ENCODE measurements around the gene BFAR. TPM values are rescaled to one million over a fixed set of nuclear protein-coding genes. Genes with fewer than 3 reads are reported as not detected.

BFAR gene
- total and polyA plus RNA-seq, 4 donors: 48.4 to 74.2 (median 67.6) TPM

DNA sequence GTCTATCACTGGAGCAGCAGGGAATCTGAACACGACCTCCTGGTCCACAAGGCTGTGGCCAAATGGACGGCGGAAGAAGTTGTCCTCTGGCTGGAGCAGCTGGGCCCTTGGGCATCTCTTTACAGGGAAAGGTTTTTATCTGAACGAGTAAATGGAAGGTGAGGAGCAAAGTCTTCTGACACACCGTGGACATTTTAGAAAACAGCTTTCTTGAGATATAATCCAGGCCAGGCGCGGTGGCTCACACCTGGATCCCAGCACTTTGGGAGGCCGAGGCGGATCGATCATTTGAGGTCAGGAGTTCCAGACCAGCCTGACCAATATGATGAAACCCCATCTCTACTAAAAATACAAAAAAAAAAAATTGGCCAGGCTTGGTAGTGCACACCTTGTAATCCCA lies 17.1 kb downstream of the BFAR start:
- Histone ChIP-seq H3K36me3 (ENCODE audit: control insufficient read depth in 4 of 4, insufficient read depth in 4 of 4, low read length in 4 of 4) (peaks cover 26 to 40% (median 33%) of the 10 kb centered on the region in 4 donors), H3K9me3 (ENCODE audit: control insufficient read depth in 4 of 4, insufficient read depth in 3 of 4, low read length in 3 of 4) (no peaks in the 10 kb centered on the region), H3K27me3 (ENCODE audit: control insufficient read depth in 3 of 3, insufficient read depth in 3 of 3, low read length in 2 of 3) (no peaks in the 10 kb centered on the region), H3K4me3 (no peak overlapping the region), H3K27ac (ENCODE audit: low read depth in 1 of 2, low read length in 1 of 2) (no peak overlapping the region), H3K4me1 (ENCODE audit: control insufficient read depth in 5 of 5, insufficient read depth in 5 of 5, low read length in 5 of 5) (no peaks in the 10 kb centered on the region), H3K9ac (ENCODE audit: insufficient read depth in 1 of 2, low read length in 2 of 2) (no peak overlapping the region)
- 95 to 96% methylated on average over 10 of the region's 10 CpGs for whole genome bisulfite sequencing, 2 donors
- no peak for ATAC-seq (ENCODE audit: insufficient read depth, low FRiP score)
- TF ChIP-seq, protein P1, sequence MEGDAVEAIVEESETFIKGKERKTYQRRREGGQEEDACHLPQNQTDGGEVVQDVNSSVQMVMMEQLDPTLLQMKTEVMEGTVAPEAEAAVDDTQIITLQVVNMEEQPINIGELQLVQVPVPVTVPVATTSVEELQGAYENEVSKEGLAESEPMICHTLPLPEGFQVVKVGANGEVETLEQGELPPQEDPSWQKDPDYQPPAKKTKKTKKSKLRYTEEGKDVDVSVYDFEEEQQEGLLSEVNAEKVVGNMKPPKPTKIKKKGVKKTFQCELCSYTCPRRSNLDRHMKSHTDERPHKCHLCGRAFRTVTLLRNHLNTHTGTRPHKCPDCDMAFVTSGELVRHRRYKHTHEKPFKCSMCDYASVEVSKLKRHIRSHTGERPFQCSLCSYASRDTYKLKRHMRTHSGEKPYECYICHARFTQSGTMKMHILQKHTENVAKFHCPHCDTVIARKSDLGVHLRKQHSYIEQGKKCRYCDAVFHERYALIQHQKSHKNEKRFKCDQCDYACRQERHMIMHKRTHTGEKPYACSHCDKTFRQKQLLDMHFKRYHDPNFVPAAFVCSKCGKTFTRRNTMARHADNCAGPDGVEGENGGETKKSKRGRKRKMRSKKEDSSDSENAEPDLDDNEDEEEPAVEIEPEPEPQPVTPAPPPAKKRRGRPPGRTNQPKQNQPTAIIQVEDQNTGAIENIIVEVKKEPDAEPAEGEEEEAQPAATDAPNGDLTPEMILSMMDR (IDR thresholded peaks at IDR 0.05; ENCODE audit: control extremely low read depth, extremely low read depth): no peak
- DNase-seq: no peak

DNA sequence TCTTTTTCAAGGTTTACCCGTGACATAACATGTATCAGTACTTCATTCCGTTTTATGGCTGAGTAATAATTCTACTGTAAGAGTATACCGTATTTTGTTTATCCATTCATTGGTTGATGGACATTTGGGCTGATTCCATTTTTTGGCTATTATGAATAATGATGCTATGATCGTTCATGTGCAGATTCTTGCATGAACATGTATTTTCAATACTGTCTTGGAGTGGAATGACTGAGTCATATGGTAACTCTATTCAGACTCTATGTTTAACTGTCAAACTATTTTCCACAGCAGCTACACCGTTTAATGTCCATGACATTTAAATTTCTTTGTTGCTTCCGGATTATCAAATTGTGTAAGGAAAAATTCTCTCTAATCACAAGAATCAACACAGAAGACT lies 17.9 kb downstream of the BFAR start:
- WGBS, 2 donors: 80 to 91% methylated on average over 6 of the region's 6 CpGs
- peaks cover 27 to 37% (median 31%) of the 10 kb centered on the region in 4 donors for H3K36me3 ChIP-seq (ENCODE audit: control insufficient read depth in 4 of 4, insufficient read depth in 4 of 4, low read length in 4 of 4)

DNA sequence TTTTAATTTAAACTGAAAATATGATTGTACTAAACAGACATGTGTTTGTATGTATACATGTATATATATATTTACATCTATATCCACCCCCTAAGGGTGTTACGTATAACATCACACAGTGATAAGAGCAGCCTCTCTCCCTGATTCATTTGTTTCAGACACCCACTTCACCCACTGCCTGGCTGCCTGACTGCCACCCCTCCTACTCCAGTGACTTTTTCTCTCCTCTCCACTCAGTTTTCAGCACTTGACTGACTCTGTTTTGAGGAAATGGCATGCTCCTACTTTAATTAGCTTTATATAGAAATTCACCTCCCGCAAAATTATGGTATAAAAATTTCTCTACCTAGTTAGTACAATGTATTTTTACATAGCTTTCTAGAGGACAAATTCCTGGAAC lies 20.0 kb downstream of the BFAR start:
- Histone ChIP-seq H3K27ac (ENCODE audit: low read depth in 1 of 2, low read length in 1 of 2) (no peak overlapping the region), H3K27me3 (ENCODE audit: control insufficient read depth in 3 of 3, insufficient read depth in 3 of 3, low read length in 2 of 3) (no peaks in the 10 kb centered on the region), H3K4me1 (ENCODE audit: control insufficient read depth in 5 of 5, insufficient read depth in 5 of 5, low read length in 5 of 5) (peaks cover 0 to 6% (median 0%) of the 10 kb centered on the region in 5 donors), H3K9ac (ENCODE audit: insufficient read depth in 1 of 2, low read length in 2 of 2) (no peak overlapping the region), H3K9me3 (ENCODE audit: control insufficient read depth in 4 of 4, insufficient read depth in 3 of 4, low read length in 3 of 4) (no peaks in the 10 kb centered on the region), H3K4me3 (no peak overlapping the region), H3K36me3 (ENCODE audit: control insufficient read depth in 4 of 4, insufficient read depth in 4 of 4, low read length in 4 of 4) (peaks cover 31 to 38% (median 34%) of the 10 kb centered on the region in 4 donors)
- ATAC-seq (ENCODE audit: insufficient read depth, low FRiP score): no peak
- no peak for DNase-seq
- WGBS, 2 donors: 98% methylated on average over 2 of the region's 2 CpGs
- TF ChIP-seq, protein P1 (IDR thresholded peaks at IDR 0.05; ENCODE audit: control extremely low read depth, extremely low read depth): no peak

More for the DNA sequence above, 17.9 kb downstream of the BFAR start:
- no peaks in the 10 kb centered on the region for H3K9me3 ChIP-seq (ENCODE audit: control insufficient read depth in 4 of 4, insufficient read depth in 3 of 4, low read length in 3 of 4)
- H3K9ac ChIP-seq (ENCODE audit: insufficient read depth in 1 of 2, low read length in 2 of 2): no peak overlapping the region
- peaks cover 0 to under 1% (median 0%) of the 10 kb centered on the region in 5 donors for H3K4me1 ChIP-seq (ENCODE audit: control insufficient read depth in 5 of 5, insufficient read depth in 5 of 5, low read length in 5 of 5)
- TF ChIP-seq, protein P1 (IDR thresholded peaks at IDR 0.05; ENCODE audit: control extremely low read depth, extremely low read depth): no peak
- H3K27ac ChIP-seq (ENCODE audit: low read depth in 1 of 2, low read length in 1 of 2): no peak overlapping the region
- ATAC-seq (ENCODE audit: insufficient read depth, low FRiP score) (no peak), DNase-seq (no peak)
- H3K4me3 ChIP-seq: no peak overlapping the region
- no peaks in the 10 kb centered on the region for H3K27me3 ChIP-seq (ENCODE audit: control insufficient read depth in 3 of 3, insufficient read depth in 3 of 3, low read length in 2 of 3)

DNA sequence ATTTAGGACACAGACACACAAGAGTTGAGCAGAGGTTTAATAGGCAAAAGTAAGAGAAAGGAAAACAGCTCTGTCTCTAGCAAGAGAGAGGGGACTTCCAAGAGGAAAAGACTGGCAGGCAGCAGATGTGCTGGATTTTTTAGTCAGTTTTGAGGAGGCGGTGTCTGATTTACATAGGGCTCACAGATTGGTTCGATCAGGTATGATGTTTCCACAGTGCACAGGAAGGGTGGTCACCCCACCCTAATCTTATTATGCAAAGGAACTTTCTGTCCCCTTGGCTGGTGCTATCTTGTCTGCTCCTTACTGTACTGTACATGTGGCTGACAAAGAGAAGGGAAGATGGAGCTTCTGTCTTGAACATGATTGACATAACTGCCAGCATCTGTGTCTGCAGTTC lies 25.3 kb downstream of the BFAR start:
- TF ChIP-seq, protein P1 (IDR thresholded peaks at IDR 0.05; ENCODE audit: control extremely low read depth, extremely low read depth): no peak
- Histone ChIP-seq H3K9me3 (ENCODE audit: control insufficient read depth in 4 of 4, insufficient read depth in 3 of 4, low read length in 3 of 4) (no peaks in the 10 kb centered on the region), H3K36me3 (ENCODE audit: control insufficient read depth in 4 of 4, insufficient read depth in 4 of 4, low read length in 4 of 4) (peaks cover 27 to 39% (median 33%) of the 10 kb centered on the region in 4 donors), H3K4me3 (no peak overlapping the region), H3K4me1 (ENCODE audit: control insufficient read depth in 5 of 5, insufficient read depth in 5 of 5, low read length in 5 of 5) (peaks cover 0 to 6% (median 0%) of the 10 kb centered on the region in 5 donors), H3K27me3 (ENCODE audit: control insufficient read depth in 3 of 3, insufficient read depth in 3 of 3, low read length in 2 of 3) (no peaks in the 10 kb centered on the region), H3K9ac (ENCODE audit: insufficient read depth in 1 of 2, low read length in 2 of 2) (no peak overlapping the region), H3K27ac (ENCODE audit: low read depth in 1 of 2, low read length in 1 of 2) (peak overlapping the region in 1 of 2 donors; percentile 72)
- DNase-seq (no peak), ATAC-seq (ENCODE audit: insufficient read depth, low FRiP score) (no peak)
- WGBS, 2 donors: 78 to 83% methylated on average over 2 of the region's 2 CpGs
